ENCODE data around the gene FAF1. TPM values are rescaled to one million over a fixed set of nuclear protein-coding genes. Genes with fewer than 3 reads are reported as not detected.

The FAF1 gene
- total and polyA plus RNA-seq, 2 of the 8 experiments (the other 6 are each of a cell fraction or from before 2014, with no cell fraction given): 10.8 to 65.9 TPM

- Histone ChIP-seq H3K4me2 (ENCODE audit: insufficient read depth in 1 of 2, low read depth in 2 of 2, low read length in 2 of 2) (no peak overlapping the region), H3K9ac (replicated peaks in 1 of 4; ENCODE audit: extremely low read depth in 1 of 4, low read depth in 3 of 4, low read length in 3 of 4) (no peak overlapping the region), H2BK5ac (ENCODE audit: low read depth, low read length) (no peak overlapping the region), H3K4ac (replicated peaks; ENCODE audit: insufficient read length, low read depth, low read length) (no peak overlapping the region), H3K4me1 (replicated peaks in 1 of 4; ENCODE audit: control insufficient read depth in 3 of 4, insufficient read depth in 4 of 4, low read length in 3 of 4) (peaks cover 3 to 7% (median 6%) of the 10 kb centered on the region in 4 experiments), H2BK15ac (ENCODE audit: low read length) (no peak overlapping the region), H3K23me2 (ENCODE audit: low read depth, low read length) (peaks cover 14% of the 10 kb centered on the region), H3K27me3 (replicated peaks in 1 of 4; ENCODE audit: control insufficient read depth in 3 of 4, extremely low read depth in 1 of 4, insufficient read depth in 3 of 4, low read length in 3 of 4) (peaks cover 11 to 38% (median 30%) of the 10 kb centered on the region in 4 experiments), H2BK20ac (ENCODE audit: low read length) (no peak overlapping the region), H3K36me3 (ENCODE audit: control insufficient read depth in 2 of 4, insufficient read depth in 4 of 4, low read length in 3 of 4) (no peaks in the 10 kb centered on the region), H3K14ac (ENCODE audit: insufficient read length) (no peak overlapping the region), H3K79me1 (ENCODE audit: low read depth, low read length) (no peaks in the 10 kb centered on the region), H2AK5ac (ENCODE audit: low read depth, low read length) (no peak overlapping the region), H2BK120ac (replicated peaks; ENCODE audit: low read depth, low read length) (no peak overlapping the region), H3K56ac (replicated peaks; ENCODE audit: insufficient read length, low read depth, low read length) (no peak overlapping the region), H4K8ac (ENCODE audit: extremely low read depth, insufficient read depth, low read length) (no peak overlapping the region), H3K23ac (ENCODE audit: insufficient read length) (no peak overlapping the region), H3K79me2 (ENCODE audit: control insufficient read depth in 1 of 2, insufficient read depth in 2 of 2, low read length in 2 of 2) (no peaks in the 10 kb centered on the region), H3K4me3 (ENCODE audit: extremely low read depth in 1 of 4, insufficient read depth in 2 of 4, low read depth in 3 of 4, low read length in 4 of 4) (no peak overlapping the region), H4K5ac (ENCODE audit: insufficient read length, low read depth, low read length) (no peak overlapping the region), H4K91ac (replicated peaks; ENCODE audit: insufficient read length, low read length) (no peak overlapping the region), H2BK12ac (ENCODE audit: low read depth, low read length) (no peak overlapping the region), H2AFZ (ENCODE audit: low read length) (no peak overlapping the region), H4K20me1 (replicated peaks in 1 of 2; ENCODE audit: control insufficient read depth in 1 of 2, insufficient read depth in 2 of 2, low read length in 2 of 2) (peaks cover 1 to 6% of the 10 kb centered on the region in 2 experiments), H3K9me3 (ENCODE audit: insufficient read depth in 2 of 2, low read depth in 1 of 2, low read length in 1 of 2) (no peaks in the 10 kb centered on the region), H3K18ac (ENCODE audit: extremely low read depth, low read length) (no peak overlapping the region), H3K27ac (ENCODE audit: low read depth, low read length) (no peak overlapping the region)
- 92% methylated on average over 11 of the region's 11 CpGs; no CpG with 5 or more reads in 1 of the 2 experiments for WGBS, 2 experiments (ENCODE audit: extremely low coverage in 1 of 2, insufficient coverage in 1 of 2, insufficient read length in 1 of 2, insufficient replicate concordance in 2 of 2, low coverage in 1 of 2, low lambda C conversion rate in 2 of 2, missing lambda C conversion rate in 1 of 2)
- POLR2A ChIA-PET (ENCODE audit: partially characterized antibody): no interaction called here
- CTCF ChIA-PET (ENCODE audit: partially characterized antibody): no interaction called here
- no peak for FAIRE-seq
- no peak for DNase-seq (ENCODE audit: low read depth in 1 of 2, low spot score in 2 of 2)
- no peak for TF ChIP-seq HDAC2 (IDR thresholded peaks at IDR 0.05; ENCODE audit: borderline replicate concordance in 1 of 2, low read depth in 2 of 2, low read length in 2 of 2)
- no peak for TF ChIP-seq TAF1 (IDR thresholded peaks at IDR 0.05; ENCODE audit: low read depth, low read length)
- TF ChIP-seq EGR1 (IDR thresholded peaks at IDR 0.05; ENCODE audit: borderline replicate concordance, low read depth, low read length): no peak
- no peak for TF ChIP-seq GTF2F1 (IDR thresholded peaks at IDR 0.05; ENCODE audit: borderline replicate concordance, low read depth, low read length)
- TF ChIP-seq TCF12 (IDR thresholded peaks at IDR 0.05; ENCODE audit: low read depth, low read length): no peak
- no peak for TF ChIP-seq RXRA (IDR thresholded peaks at IDR 0.05; ENCODE audit: insufficient read depth, low read depth, low read length)
- TF ChIP-seq SIX5 (IDR thresholded peaks at IDR 0.05; ENCODE audit: low read depth, low read length): no peak
- TF ChIP-seq USF2 (IDR thresholded peaks at IDR 0.05; ENCODE audit: low read length): no peak
These were observed 4.8 kb upstream of the FAF1 start for GRCh38 chr1:50964863-50965262.

Data from H1 (cell line).